Bronchial epithelial cell (primary cell): Measurements from ENCODE around the gene ANKMY1. TPM values are rescaled to one million over a fixed set of nuclear protein-coding genes. Genes with fewer than 3 reads are reported as not detected.

Experiments
- DNase-seq: peaks from one replicate; pipeline ENCODE4 v3.0.0-alpha.2; 2010; ENCODE audit warnings: low read depth
- FAIRE-seq: peaks from 2 replicates; lab custom pipeline; 2011; peaks lifted over from hg19 to GRCh38; lab: Jason Lieb, UNC
- H3K27me3 ChIP-seq: 2 replicates; pipeline ENCODE4 v1.5.1; 2011; ENCODE audit warnings: low read length; ENCODE audit not compliant: control insufficient read depth, insufficient read depth
- H3K36me3 ChIP-seq: 2 replicates; pipeline ENCODE4 v1.5.1; 2011; ENCODE audit warnings: low read length; ENCODE audit not compliant: control insufficient read depth, insufficient read depth
- H3K4me3 ChIP-seq: 2 replicates; pipeline ENCODE4 v1.5.1; 2011; ENCODE audit warnings: mild to moderate bottlenecking, low read depth, low read length, control low read depth
- total RNA-seq: library from RNA; depleted of rRNA; stranded (reverse); fragments of >200 nt; gene quantifications from 2 replicates; pipeline ENCODE4 v1.2.1, GENCODE V29; 2014
- TF ChIP-seq, protein P1 (sequence below): IDR thresholded peaks from 2 replicates; pipeline ENCODE4 v1.5.1; 2011; ENCODE audit warnings: mild to moderate bottlenecking, moderate library complexity, low read length, control low read depth, inconsistent platforms; ENCODE audit not compliant: insufficient read depth, severe bottlenecking

The ANKMY1 gene
- total RNA-seq, 1 donor from 2014 or later, result 15.8 TPM

GRCh38 chr2:240593026-240593702 lies 35.4 kb upstream of the ANKMY1 start:
- Histone ChIP-seq H3K36me3 (peaks cover 28% of the 10 kb centered on the region), H3K4me3 (no peak overlapping the region), H3K27me3 (no peaks in the 10 kb centered on the region)
- FAIRE-seq, result no peak
- TF ChIP-seq, protein P1, sequence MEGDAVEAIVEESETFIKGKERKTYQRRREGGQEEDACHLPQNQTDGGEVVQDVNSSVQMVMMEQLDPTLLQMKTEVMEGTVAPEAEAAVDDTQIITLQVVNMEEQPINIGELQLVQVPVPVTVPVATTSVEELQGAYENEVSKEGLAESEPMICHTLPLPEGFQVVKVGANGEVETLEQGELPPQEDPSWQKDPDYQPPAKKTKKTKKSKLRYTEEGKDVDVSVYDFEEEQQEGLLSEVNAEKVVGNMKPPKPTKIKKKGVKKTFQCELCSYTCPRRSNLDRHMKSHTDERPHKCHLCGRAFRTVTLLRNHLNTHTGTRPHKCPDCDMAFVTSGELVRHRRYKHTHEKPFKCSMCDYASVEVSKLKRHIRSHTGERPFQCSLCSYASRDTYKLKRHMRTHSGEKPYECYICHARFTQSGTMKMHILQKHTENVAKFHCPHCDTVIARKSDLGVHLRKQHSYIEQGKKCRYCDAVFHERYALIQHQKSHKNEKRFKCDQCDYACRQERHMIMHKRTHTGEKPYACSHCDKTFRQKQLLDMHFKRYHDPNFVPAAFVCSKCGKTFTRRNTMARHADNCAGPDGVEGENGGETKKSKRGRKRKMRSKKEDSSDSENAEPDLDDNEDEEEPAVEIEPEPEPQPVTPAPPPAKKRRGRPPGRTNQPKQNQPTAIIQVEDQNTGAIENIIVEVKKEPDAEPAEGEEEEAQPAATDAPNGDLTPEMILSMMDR, result no peak
- no peak for DNase-seq

GRCh38 chr2:240591784-240592183 lies 34.0 kb upstream of the ANKMY1 start:
- FAIRE-seq, result no peak
- H3K27me3 ChIP-seq, result no peaks in the 10 kb centered on the region
- no peak for DNase-seq
- H3K4me3 ChIP-seq, result no peak overlapping the region
- TF ChIP-seq, protein P1, result no peak
- peaks cover 27% of the 10 kb centered on the region for H3K36me3 ChIP-seq

DNA sequence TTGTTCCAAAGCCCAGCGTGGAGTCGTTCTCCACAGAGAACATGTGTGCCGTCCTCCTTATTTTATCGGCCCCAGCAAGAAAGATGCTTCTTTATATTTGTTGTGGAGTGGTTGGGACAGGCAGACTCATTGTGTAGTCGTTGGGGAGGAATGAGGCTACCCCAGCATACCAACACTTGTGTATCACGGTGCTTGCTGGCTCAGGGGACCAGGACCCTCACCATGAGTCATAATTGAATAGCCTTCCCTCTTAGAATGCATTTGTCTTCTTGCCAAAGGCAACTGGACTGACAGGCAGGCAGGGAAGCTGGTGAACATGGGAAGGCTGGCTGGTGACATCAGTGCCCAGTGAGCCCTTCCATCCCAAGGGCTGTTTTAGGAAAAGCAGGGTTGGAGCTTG lies 33.4 kb upstream of the ANKMY1 start:
- no peak for DNase-seq
- Histone ChIP-seq H3K36me3 (peaks cover 27% of the 10 kb centered on the region), H3K27me3 (no peaks in the 10 kb centered on the region), H3K4me3 (no peak overlapping the region)
- TF ChIP-seq, protein P1, result no peak
- FAIRE-seq, result no peak

GRCh38 chr2:240590681-240591111 lies 32.9 kb upstream of the ANKMY1 start:
- Histone ChIP-seq H3K4me3 (no peak overlapping the region), H3K27me3 (no peaks in the 10 kb centered on the region), H3K36me3 (peaks cover 25% of the 10 kb centered on the region)
- DNase-seq (no peak), FAIRE-seq (no peak)
- TF ChIP-seq, protein P1, result no peak

- H3K4me3 ChIP-seq, result no peak overlapping the region
- no peak for DNase-seq
- peaks cover 22% of the 10 kb centered on the region for H3K36me3 ChIP-seq
Measured at GRCh38 chr2:240589850-240590525, 32.2 kb upstream of the ANKMY1 start.

More at GRCh38 chr2:240589850-240590525, 32.2 kb upstream of the ANKMY1 start:
- no peak for FAIRE-seq
- TF ChIP-seq, protein P1, result no peak
- no peaks in the 10 kb centered on the region for H3K27me3 ChIP-seq
